ENCODE data around the gene RTP3. TPM values are rescaled to one million over a fixed set of nuclear protein-coding genes. Genes with fewer than 3 reads are reported as not detected.

The RTP3 gene
- total RNA-seq, 2 experiments from 2014 or later: 0.74 to 1.3 TPM

GRCh38 chr3:46462511-46462910, 35.3 kb upstream of the RTP3 start:
- Histone ChIP-seq H2AFZ (ENCODE audit: low read length) (no peak overlapping the region), H3K4me3 (ENCODE audit: low read depth, low read length, poor library complexity, severe bottlenecking) (no peak overlapping the region), H3K79me2 (ENCODE audit: insufficient read depth, low read depth, low read length) (no peaks in the 10 kb centered on the region), H3K9me3 (ENCODE audit: low read length) (peaks cover 6% of the 10 kb centered on the region; the same call in 1 of the 2 replicates), H3K4me2 (ENCODE audit: low read length) (no peak overlapping the region), H3K36me3 (ENCODE audit: insufficient read depth, low read length) (no peaks in the 10 kb centered on the region), H3K27ac (ENCODE audit: low read depth, low read length, poor library complexity, severe bottlenecking) (no peak overlapping the region), H4K20me1 (ENCODE audit: insufficient read depth, low read length) (no peaks in the 10 kb centered on the region), H3K9me2 (ENCODE audit: insufficient read depth, low read length) (no peaks in the 10 kb centered on the region), H3K4me1 (ENCODE audit: insufficient read depth, low read length, poor library complexity, severe bottlenecking) (no peaks in the 10 kb centered on the region)
- POLR2A ChIA-PET: interaction anchor here (1.2 kb wide), 1 partner anchor 13 kb away, joined by 3 read pairs; no protein-coding TSS in a partner anchor
- CTCF ChIA-PET (ENCODE audit: unreplicated experiment): interaction anchor here (1.0 kb wide), 1 partner anchor 26 kb away, joined by 4 read pairs; no protein-coding TSS in a partner anchor
- intact Hi-C loops (cut with micrococcal nuclease; ENCODE audit: unreplicated experiment): no loop called here
- no peak for DNase-seq (ENCODE audit: low spot score)
- no TSS peak for BruUV-seq (replicated peaks)
- TF ChIP-seq EZH2phosphoT487 (IDR thresholded peaks at IDR 0.05; ENCODE audit: borderline replicate concordance, low read depth, low read length) (no peak), CTCF (conservative IDR thresholded peaks at IDR 0.05; ENCODE audit: low read length) (no peak)

GRCh38 chr3:46463120-46463867, 34.5 kb upstream of the RTP3 start:
- BruUV-seq (replicated peaks): no TSS peak
- Histone ChIP-seq H3K9me2 (ENCODE audit: insufficient read depth, low read length) (no peaks in the 10 kb centered on the region), H2AFZ (ENCODE audit: low read length) (no peak overlapping the region), H4K20me1 (ENCODE audit: insufficient read depth, low read length) (no peaks in the 10 kb centered on the region), H3K4me3 (ENCODE audit: low read depth, low read length, poor library complexity, severe bottlenecking) (no peak overlapping the region), H3K4me1 (ENCODE audit: insufficient read depth, low read length, poor library complexity, severe bottlenecking) (no peaks in the 10 kb centered on the region), H3K27ac (ENCODE audit: low read depth, low read length, poor library complexity, severe bottlenecking) (no peak overlapping the region), H3K79me2 (ENCODE audit: insufficient read depth, low read depth, low read length) (no peaks in the 10 kb centered on the region), H3K9me3 (ENCODE audit: low read length) (peaks cover 6% of the 10 kb centered on the region; the same call in 1 of the 2 replicates), H3K4me2 (ENCODE audit: low read length) (no peak overlapping the region), H3K36me3 (ENCODE audit: insufficient read depth, low read length) (no peaks in the 10 kb centered on the region)
- POLR2A ChIA-PET: no interaction called here
- intact Hi-C loops (cut with micrococcal nuclease; ENCODE audit: unreplicated experiment): no loop called here
- CTCF ChIA-PET (ENCODE audit: unreplicated experiment): no interaction called here
- no peak for DNase-seq (ENCODE audit: low spot score)
- TF ChIP-seq CTCF (conservative IDR thresholded peaks at IDR 0.05; ENCODE audit: low read length): no peak

- H3K27ac ChIP-seq (ENCODE audit: low read depth, low read length, poor library complexity, severe bottlenecking): no peak overlapping the region
- no peaks in the 10 kb centered on the region for H3K36me3 ChIP-seq (ENCODE audit: insufficient read depth, low read length)
- H2AFZ ChIP-seq (ENCODE audit: low read length): no peak overlapping the region
- ChIA-PET POLR2A (no interaction called here), CTCF (ENCODE audit: unreplicated experiment) (no interaction called here)
- H3K9me3 ChIP-seq (ENCODE audit: low read length): peaks cover 6% of the 10 kb centered on the region; the same call in 1 of the 2 replicates
- H3K4me3 ChIP-seq (ENCODE audit: low read depth, low read length, poor library complexity, severe bottlenecking): no peak overlapping the region
- H3K4me2 ChIP-seq (ENCODE audit: low read length): no peak overlapping the region
- intact Hi-C loops (cut with micrococcal nuclease; ENCODE audit: unreplicated experiment): no loop called here
- TF ChIP-seq CTCF (conservative IDR thresholded peaks at IDR 0.05; ENCODE audit: low read length) (no peak), EZH2phosphoT487 (IDR thresholded peaks at IDR 0.05; ENCODE audit: borderline replicate concordance, low read depth, low read length) (no peak)
- BruUV-seq (replicated peaks): no TSS peak
- H3K79me2 ChIP-seq (ENCODE audit: insufficient read depth, low read depth, low read length): no peaks in the 10 kb centered on the region
- DNase-seq (ENCODE audit: low spot score): no peak
- no peaks in the 10 kb centered on the region for H3K9me2 ChIP-seq (ENCODE audit: insufficient read depth, low read length)
- no peaks in the 10 kb centered on the region for H3K4me1 ChIP-seq (ENCODE audit: insufficient read depth, low read length, poor library complexity, severe bottlenecking)
- no peaks in the 10 kb centered on the region for H4K20me1 ChIP-seq (ENCODE audit: insufficient read depth, low read length)
These were observed 33.9 kb upstream of the RTP3 start for GRCh38 chr3:46463868-46464241.

Data from OCI-LY7 (cell line).